Pons (tissue), 1 donor: Measurements from ENCODE around the gene KNSTRN.

ENCODE experiments used
- DNase-seq: peaks from one replicate; pipeline ENCODE4 v3.0.0-alpha.2; 2016; ENCODE audit warnings: low spot score

Gene KNSTRN

GRCh38 chr15:40399370-40399769, 16.8 kb downstream of the KNSTRN start:
- no peak for DNase-seq

DNA sequence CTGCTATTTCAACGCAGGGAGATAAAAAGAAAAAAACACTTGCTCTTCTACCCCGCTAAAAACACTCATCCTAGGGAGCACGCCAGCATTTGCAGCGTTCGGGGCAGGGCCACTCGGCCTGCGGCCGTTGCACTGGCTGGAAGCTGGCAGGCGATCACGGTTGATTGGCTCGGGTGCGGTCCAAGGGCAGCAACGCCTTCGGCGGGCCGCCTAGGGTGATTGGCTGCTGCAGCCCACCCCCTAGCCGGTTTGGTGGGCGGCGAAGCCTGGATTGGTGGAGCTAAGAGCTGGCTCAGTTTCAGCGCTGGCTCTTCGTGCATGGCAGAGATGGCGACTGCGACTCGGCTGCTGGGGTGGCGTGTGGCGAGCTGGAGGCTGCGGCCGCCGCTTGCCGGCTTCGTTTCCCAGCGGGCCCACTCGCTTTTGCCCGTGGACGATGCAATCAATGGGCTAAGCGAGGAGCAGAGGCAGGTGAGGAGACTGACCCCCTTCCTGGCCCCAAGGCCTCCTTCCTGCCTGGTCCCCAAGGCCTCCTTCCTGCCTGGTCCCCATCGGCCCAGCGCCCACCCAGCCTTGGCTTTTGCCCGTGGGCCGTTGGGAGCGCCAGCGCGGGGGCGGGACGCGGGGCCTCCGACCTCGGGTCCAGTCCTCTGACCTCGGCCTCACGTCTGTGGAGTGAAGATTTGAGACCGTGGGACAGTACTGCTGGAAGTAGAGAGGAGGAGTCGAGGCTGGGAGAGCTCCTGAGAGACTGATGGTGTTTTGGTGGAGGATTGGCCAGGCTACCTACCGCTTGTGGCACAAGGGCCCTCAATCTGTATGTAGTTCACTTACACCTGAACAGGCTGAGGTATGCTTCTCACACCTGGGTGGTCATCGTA, 23.2 kb downstream of the KNSTRN start, which contains the start of gene IVD:
Gene IVD (plus strand): TSS at position 295 of the 881 bp plus-strand sequence. CDS start 33 bp downstream, at position 328.
- peak; percentile 96 for DNase-seq

GRCh38 chr15:40407330-40407990, 24.9 kb downstream of the KNSTRN start:
- peak; percentile 36 for DNase-seq

- no peak for DNase-seq
These were observed 26.8 kb downstream of the KNSTRN start for GRCh38 chr15:40409366-40409765.

DNA sequence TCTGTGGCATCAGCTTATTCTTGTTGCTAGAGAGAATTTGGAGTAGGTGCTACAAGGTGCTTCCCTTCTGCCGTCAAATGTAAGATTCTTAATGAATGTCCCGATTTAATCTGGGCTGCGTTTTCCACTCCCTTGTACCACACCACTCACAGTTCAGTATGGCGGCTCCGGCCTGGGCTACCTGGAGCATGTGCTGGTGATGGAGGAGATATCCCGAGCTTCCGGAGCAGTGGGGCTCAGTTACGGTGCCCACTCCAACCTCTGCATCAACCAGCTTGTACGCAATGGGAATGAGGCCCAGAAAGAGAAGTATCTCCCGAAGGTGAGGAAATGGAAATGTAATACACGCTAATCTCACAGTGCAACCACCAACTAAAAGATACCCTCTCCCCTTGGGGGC, 28.0 kb downstream of the KNSTRN start:
- DNase-seq = no peak

- no peak for DNase-seq
These were observed 29.7 kb downstream of the KNSTRN start for GRCh38 chr15:40412095-40412759.

DNA sequence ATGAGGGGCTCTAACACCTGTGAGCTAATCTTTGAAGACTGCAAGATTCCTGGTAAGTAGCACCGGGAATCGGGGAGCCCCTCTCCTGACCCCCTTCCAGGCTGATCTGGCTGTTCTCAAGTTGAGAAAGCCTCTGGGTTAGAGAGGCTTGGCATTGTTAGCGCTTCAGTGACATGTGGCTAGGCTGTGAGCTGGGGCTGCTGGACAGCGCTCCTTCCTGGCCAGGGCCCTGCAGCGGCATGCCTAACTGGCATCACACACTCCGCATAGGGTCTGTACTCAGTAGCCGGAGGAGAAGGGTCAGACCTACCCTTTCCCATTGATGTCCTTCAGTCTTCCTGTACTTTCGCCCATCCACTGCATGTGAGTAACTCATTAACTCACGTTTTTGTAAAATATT, 30.5 kb downstream of the KNSTRN start:
- DNase-seq = no peak

DNA sequence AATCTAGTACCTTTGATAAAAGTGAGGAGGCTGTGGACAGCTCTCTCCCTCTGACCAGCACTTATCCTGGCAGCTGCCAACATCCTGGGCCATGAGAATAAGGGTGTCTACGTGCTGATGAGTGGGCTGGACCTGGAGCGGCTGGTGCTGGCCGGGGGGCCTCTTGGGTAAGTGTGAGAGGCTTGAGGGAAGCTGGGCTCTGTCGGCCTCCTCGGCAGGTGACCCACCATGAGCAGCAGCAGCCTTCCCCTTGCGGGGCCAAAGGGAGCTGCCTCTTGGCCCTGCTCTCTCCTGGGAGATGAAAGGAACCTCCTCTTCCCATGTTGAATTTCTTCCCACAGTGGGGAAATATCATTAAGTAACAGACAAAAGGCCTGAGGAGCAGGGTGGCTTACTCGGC, 32.3 kb downstream of the KNSTRN start:
- DNase-seq = no peak

- DNase-seq = no peak
These were observed 32.7 kb downstream of the KNSTRN start for GRCh38 chr15:40415226-40415625.

DNA sequence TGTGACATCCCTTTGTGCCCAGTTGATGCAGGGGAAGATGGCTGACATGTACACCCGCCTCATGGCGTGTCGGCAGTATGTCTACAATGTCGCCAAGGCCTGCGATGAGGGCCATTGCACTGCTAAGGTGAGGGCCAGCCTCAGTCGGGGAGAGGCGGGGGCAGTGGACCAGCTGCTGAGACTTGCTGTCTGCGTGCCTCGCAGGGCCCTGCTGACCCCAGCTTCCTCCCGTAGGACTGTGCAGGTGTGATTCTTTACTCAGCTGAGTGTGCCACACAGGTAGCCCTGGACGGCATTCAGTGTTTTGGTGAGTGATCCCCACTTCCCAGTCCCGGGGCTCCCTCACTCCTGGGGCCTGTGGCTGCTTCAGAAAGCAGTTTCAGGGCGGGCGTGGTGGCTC, 33.5 kb downstream of the KNSTRN start:
- no peak for DNase-seq

- no peak for DNase-seq
These were observed 35.6 kb downstream of the KNSTRN start for GRCh38 chr15:40418126-40418525.

- no peak for DNase-seq
These were observed 37.7 kb downstream of the KNSTRN start for GRCh38 chr15:40420071-40420713.

DNA sequence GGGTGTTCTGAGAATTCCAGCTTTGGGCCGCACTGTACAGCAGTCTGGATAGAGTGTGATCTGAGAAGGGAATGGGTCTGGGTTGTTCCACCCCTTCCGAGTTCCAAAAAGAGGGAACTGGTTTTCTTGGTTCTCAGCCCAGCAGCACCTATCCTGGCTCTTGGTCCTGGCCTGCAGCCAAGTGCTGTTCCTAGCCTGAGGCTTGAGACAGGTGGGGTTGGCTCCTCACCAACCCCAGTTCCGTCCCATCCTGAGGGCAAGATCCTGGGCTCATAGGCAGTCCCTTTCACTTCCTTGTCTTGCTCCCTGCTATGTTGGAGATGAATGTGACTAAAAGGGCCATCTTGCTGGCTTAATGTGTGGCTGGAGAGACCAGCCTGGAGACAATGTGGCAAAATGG, 38.3 kb downstream of the KNSTRN start:
- DNase-seq = no peak

DNA sequence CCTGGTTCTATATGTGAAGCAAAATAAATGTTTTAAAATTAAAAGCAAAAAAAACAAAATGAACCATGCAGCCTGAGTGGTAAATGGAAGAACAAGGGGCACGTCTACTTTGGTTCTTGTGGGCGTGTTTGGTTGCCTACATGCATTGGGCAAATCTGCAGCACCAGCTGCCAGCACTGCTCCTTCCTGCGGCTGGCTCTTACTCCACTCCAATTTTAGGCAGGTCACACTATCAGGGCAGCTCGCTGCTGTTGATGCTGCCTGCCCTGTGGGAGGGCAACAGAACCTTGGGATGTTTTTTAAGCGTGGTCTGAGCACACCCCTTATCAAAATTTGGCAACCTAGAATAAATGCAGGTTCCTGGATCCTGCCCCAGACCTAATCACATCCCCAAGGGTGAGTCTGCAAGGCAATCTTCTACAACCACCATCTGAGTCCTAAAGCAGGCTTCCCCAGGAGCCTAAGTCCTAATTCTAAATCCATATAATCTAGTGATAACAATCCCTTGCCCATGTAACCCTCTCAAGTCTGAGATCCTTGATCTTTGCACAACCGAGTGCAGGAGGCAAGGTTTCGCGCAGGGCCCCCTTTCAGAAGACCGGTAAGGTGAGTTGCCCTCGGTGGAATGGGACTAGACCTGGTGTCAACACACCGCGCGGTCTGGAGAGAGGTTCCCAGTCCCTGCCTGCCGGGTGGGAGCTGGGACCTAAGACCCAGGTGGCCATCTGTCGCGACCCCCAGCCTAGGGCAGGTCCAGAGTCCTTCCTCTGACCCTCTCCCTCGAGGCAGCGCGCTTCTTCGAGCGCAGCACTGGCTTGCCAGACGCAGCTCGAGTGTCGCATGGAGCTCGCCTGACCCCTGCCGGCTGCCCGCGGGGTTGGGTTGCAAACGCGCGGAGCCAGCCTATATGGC, 39.0 kb downstream of the KNSTRN start:
- DNase-seq = no peak

DNA sequence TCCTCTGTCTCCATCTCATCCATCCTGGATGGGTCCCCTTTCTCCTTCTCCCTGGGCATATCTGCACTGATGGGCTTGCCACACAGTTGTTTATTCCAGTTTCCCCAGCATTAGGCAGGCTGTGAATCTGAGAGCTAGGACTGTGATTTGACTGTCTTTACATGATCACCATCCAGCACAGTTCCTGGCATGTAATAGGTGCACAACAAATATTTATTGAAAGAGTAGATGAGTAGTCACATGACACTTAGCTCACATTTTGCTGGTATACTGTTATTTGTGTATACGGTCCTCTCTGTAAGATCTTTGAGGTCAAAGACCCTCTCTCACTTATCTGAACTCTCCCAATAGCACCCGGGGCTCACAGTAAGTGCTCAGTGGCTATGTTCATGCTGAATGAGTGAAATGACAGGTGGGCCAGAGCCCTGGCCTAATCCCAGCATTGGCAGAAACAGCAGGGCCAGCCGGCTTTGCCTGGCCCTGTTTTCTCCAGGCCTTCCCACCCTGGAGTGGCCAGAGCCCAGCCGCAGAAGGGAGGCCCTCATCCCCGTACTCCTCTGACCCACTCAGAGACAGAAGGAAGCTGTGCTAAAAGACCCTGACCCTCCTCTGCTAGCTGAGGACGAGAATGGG, 42.1 kb downstream of the KNSTRN start:
- no peak for DNase-seq

DNA sequence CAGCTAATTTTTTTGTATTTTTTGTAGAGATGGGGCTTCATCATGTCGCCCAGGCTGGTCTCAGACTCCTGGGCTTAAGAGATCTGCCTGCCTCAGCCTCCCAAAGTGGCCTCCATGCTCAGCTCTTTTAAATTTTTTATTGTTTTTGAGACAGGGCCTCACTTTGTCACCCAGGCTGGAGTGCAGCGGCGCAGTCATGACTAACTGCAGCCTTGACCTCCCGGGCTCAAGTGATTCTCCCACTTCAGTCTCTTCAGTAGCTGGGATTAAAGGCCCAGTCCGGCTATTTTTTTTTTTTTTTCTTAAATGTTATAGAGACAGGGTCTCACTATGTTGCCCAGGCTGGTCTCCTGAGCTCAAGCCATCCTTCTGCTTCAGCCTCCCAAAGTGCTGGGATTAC, 43.2 kb downstream of the KNSTRN start:
- no peak for DNase-seq

GRCh38 chr15:40427188-40427587, 44.7 kb downstream of the KNSTRN start:
- DNase-seq = no peak

DNA sequence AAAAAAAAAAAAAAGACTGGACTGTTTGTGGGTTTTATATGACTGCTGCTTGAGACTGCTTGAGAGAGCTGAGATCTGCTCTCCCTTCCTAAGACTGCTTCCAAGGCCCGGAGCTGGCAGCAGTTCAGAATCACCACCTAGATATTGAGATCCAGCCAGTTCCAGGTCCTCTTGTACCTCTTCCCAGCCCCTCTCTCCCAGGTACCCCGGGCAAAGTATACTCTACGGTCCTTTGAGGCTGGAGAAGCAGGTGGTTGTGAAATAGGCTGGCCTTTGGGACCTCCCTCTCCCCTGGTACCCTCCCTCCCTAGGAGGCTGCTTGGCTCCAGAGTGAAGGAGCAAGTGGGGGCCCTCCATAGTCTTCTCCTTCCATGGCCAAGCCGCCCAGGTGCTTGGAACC, 45.7 kb downstream of the KNSTRN start:
- DNase-seq = no peak

GRCh38 chr15:40429068-40429710, 46.7 kb downstream of the KNSTRN start:
- no peak for DNase-seq

DNA sequence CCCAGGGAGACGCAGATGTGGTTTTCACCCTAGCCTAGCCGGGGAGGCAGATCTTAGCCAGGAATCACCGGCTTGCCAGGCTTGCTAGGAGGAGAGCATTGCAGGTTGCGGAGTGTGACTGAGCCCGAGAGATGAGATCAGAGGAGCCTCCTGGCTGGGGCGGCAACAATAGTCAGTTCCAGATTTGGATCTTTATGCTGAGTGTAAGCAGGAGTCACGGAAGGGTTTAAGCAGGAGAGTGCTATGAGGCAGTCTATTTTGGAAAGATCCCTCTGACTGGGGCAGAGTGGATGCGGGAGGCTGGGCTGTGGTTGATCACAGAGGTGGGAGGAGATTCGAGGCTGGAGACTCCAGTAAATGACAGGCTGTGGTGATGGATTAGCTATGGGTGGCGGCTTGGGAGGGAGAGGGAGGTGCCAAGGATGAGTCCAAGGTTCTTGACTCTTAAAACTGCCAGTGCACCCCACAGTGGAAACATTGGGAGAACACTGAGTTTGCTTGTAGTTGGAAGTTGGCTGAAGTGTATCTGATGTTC, 47.8 kb downstream of the KNSTRN start:
- DNase-seq = no peak
